ENCODE results near the gene RNF220. TPM values are rescaled to one million over a fixed set of nuclear protein-coding genes. Genes with fewer than 3 reads are reported as not detected.

Gene RNF220
- total RNA-seq, 1 donor from 2014 or later = 62.6 TPM

GRCh38 chr1:44616284-44616990, 211.4 kb downstream of the RNF220 start:
- Histone ChIP-seq H3K4me1 (peaks cover 8% of the 10 kb centered on the region), H3K36me3 (no peaks in the 10 kb centered on the region), H3K4me3 (peak overlapping the region; percentile 62), H3K9me3 (replicated peaks) (no peaks in the 10 kb centered on the region), H3K27me3 (ENCODE audit: low read depth) (peaks cover 29% of the 10 kb centered on the region), H3K27ac (replicated peaks) (no peak overlapping the region)
- TF ChIP-seq, protein P1, sequence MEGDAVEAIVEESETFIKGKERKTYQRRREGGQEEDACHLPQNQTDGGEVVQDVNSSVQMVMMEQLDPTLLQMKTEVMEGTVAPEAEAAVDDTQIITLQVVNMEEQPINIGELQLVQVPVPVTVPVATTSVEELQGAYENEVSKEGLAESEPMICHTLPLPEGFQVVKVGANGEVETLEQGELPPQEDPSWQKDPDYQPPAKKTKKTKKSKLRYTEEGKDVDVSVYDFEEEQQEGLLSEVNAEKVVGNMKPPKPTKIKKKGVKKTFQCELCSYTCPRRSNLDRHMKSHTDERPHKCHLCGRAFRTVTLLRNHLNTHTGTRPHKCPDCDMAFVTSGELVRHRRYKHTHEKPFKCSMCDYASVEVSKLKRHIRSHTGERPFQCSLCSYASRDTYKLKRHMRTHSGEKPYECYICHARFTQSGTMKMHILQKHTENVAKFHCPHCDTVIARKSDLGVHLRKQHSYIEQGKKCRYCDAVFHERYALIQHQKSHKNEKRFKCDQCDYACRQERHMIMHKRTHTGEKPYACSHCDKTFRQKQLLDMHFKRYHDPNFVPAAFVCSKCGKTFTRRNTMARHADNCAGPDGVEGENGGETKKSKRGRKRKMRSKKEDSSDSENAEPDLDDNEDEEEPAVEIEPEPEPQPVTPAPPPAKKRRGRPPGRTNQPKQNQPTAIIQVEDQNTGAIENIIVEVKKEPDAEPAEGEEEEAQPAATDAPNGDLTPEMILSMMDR (IDR thresholded peaks at IDR 0.05; ENCODE audit: borderline replicate concordance) = no peak
- DNase-seq = no peak
- intact Hi-C loops (cut with micrococcal nuclease) = no loop called here

- no peak for DNase-seq
- intact Hi-C loops (cut with micrococcal nuclease) = no loop called here
- Histone ChIP-seq H3K4me1 (peaks cover 8% of the 10 kb centered on the region), H3K27me3 (ENCODE audit: low read depth) (peaks cover 29% of the 10 kb centered on the region), H3K4me3 (peak overlapping the region; percentile 62), H3K27ac (replicated peaks) (no peak overlapping the region), H3K9me3 (replicated peaks) (no peaks in the 10 kb centered on the region), H3K36me3 (no peaks in the 10 kb centered on the region)
- TF ChIP-seq, protein P1 (IDR thresholded peaks at IDR 0.05; ENCODE audit: borderline replicate concordance) = no peak
Measured at GRCh38 chr1:44616991-44617702, 212.1 kb downstream of the RNF220 start.

GRCh38 chr1:44617703-44618029, 212.6 kb downstream of the RNF220 start:
- Histone ChIP-seq H3K27ac (replicated peaks) (no peak overlapping the region), H3K27me3 (ENCODE audit: low read depth) (peaks cover 29% of the 10 kb centered on the region), H3K36me3 (no peaks in the 10 kb centered on the region), H3K4me3 (peak overlapping the region; percentile 62), H3K9me3 (replicated peaks) (no peaks in the 10 kb centered on the region), H3K4me1 (peaks cover 8% of the 10 kb centered on the region)
- intact Hi-C loops (cut with micrococcal nuclease) = no loop called here
- TF ChIP-seq, protein P1 (IDR thresholded peaks at IDR 0.05; ENCODE audit: borderline replicate concordance) = no peak
- no peak for DNase-seq

DNA sequence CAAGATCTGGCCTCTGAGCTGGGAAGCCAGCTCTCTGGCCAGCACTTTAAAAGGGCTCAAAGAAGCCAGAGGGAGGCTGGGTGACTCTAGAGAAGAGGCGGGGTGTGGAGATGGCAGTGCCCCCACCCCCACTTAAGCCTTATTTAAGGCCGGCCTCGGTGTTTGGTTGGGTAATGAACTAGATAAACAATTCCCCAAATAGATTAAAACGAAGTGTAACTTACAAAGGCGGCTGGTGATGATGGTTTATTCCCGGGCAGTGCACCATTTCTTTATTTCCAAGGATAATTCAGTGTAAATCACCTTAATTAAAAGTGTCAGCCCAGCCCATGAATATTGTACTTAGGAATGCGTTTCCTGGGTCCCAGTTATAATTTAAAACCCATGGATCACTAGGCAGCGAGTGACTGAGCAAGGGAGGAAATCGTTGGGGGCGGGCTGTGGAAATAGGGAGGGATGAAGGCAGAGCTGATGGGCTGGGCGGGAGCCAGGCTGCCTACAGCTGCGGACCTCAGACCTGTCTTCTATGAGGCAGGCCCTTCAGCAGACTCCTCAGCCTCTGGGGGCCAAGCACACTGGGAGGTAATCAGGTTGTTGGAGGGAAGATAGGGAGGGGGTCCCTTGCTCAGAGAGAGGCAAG, 214.3 kb downstream of the RNF220 start:
- Histone ChIP-seq H3K36me3 (no peaks in the 10 kb centered on the region), H3K9me3 (replicated peaks) (no peaks in the 10 kb centered on the region), H3K27me3 (ENCODE audit: low read depth) (peaks cover 29% of the 10 kb centered on the region), H3K4me1 (peaks cover 8% of the 10 kb centered on the region), H3K4me3 (no peak overlapping the region), H3K27ac (replicated peaks) (no peak overlapping the region)
- TF ChIP-seq, protein P1 (IDR thresholded peaks at IDR 0.05; ENCODE audit: borderline replicate concordance) = no peak
- intact Hi-C loops (cut with micrococcal nuclease) = no loop called here
- no peak for DNase-seq

- intact Hi-C loops (cut with micrococcal nuclease) = no loop called here
- DNase-seq = no peak
- TF ChIP-seq, protein P1 (IDR thresholded peaks at IDR 0.05; ENCODE audit: borderline replicate concordance) = no peak
- Histone ChIP-seq H3K4me1 (peaks cover 8% of the 10 kb centered on the region), H3K27me3 (ENCODE audit: low read depth) (peaks cover 25% of the 10 kb centered on the region), H3K27ac (replicated peaks) (no peak overlapping the region), H3K9me3 (replicated peaks) (no peaks in the 10 kb centered on the region), H3K36me3 (no peaks in the 10 kb centered on the region), H3K4me3 (no peak overlapping the region)
Measured at GRCh38 chr1:44620072-44620471, 215.0 kb downstream of the RNF220 start.

Measured in left ventricle myocardium inferior (tissue), 1 donor.